Smooth muscle cell (in vitro differentiated cells): ENCODE measurements around the gene CHST3. TPM values are rescaled to one million over a fixed set of nuclear protein-coding genes. Genes with fewer than 3 reads are reported as not detected.

ENCODE experiments used
- DNase-seq: peaks from one replicate; lab custom pipeline; 2025; ENCODE audit not compliant: unreplicated experiment; lab: John Stamatoyannopoulos, UW
- H2AFZ ChIP-seq: fragments of 200-600 bp; sonication (generic); 2 replicates; pipeline ENCODE4 v1.6.0; 2016; ENCODE audit warnings: antibody characterized with exemption, low read depth, mild to moderate bottlenecking
- H3F3A ChIP-seq: fragments of 200-600 bp; sonication (generic); 2 replicates; pipeline ENCODE4 v1.6.0; 2017; ENCODE audit warnings: antibody characterized with exemption, low read depth
- H3K27ac ChIP-seq: fragments of 200-600 bp; sonication (generic); 2 replicates; pipeline ENCODE4 v1.5.1; 2016; ENCODE audit warnings: low read depth, mild to moderate bottlenecking
- H3K27me3 ChIP-seq: fragments of 200-600 bp; sonication (generic); 2 replicates; pipeline ENCODE4 v1.6.1; 2016; ENCODE audit warnings: low read depth, mild to moderate bottlenecking
- H3K36me3 ChIP-seq: fragments of 200-600 bp; sonication (generic); 2 replicates; pipeline ENCODE4 v1.5.1; 2016; ENCODE audit warnings: low read depth
- H3K4me1 ChIP-seq: fragments of 200-600 bp; sonication (generic); 2 replicates; pipeline ENCODE4 v1.5.1; 2016; ENCODE audit warnings: low read depth
- H3K4me2 ChIP-seq: fragments of 200-600 bp; sonication (generic); 2 replicates; pipeline ENCODE4 v1.6.0; 2016; ENCODE audit warnings: mild to moderate bottlenecking
- H3K4me3 ChIP-seq: fragments of 200-600 bp; sonication (generic); 2 replicates; pipeline ENCODE4 v1.5.1; 2016; ENCODE audit warnings: mild to moderate bottlenecking
- H3K79me2 ChIP-seq: fragments of 200-600 bp; sonication (generic); 2 replicates; pipeline ENCODE4 v1.6.0; 2016; ENCODE audit warnings: low read depth, mild to moderate bottlenecking
- H3K9ac ChIP-seq: fragments of 200-600 bp; sonication (generic); 2 replicates; pipeline ENCODE4 v1.6.0; 2016; ENCODE audit warnings: low read depth
- H3K9me3 ChIP-seq: fragments of 200-600 bp; sonication (generic); replicated peaks from 2 replicates; pipeline ENCODE4 v1.5.1; 2016; ENCODE audit warnings: low read depth
- H4K20me1 ChIP-seq: fragments of 200-600 bp; sonication (generic); 2 replicates; pipeline ENCODE4 v1.6.0; 2016; ENCODE audit warnings: low read depth
- WGBS: methylation state at CpG from one replicate; pipeline ENCODE4 v1.1.7; 2016; ENCODE audit warnings: low lambda C conversion rate; 5-methylcytosine and 5-hydroxymethylcytosine counted together
- polyA plus RNA-seq: library from polyadenylated mRNA; unstranded; fragments of >200 nt; fragmentation: Nextera tagmentation; extraction: Ambion mirVana; gene quantifications from 2 replicates; pipeline ENCODE4 v1.2.1, GENCODE V29; 2016
- total RNA-seq: library from RNA; depleted of rRNA; stranded (reverse); fragments of >200 nt; gene quantifications from 2 replicates; pipeline ENCODE4 v1.2.3, GENCODE V29; 2014
- TF ChIP-seq, protein P1 (sequence below): fragments of 200-600 bp; sonication (generic); IDR thresholded peaks from 2 replicates; pipeline ENCODE4 v1.5.1; 2017; ENCODE audit warnings: borderline replicate concordance, mild to moderate bottlenecking, antibody characterized with exemption; ENCODE audit not compliant: insufficient read depth, poor library complexity, severe bottlenecking

Gene CHST3
- total and polyA plus RNA-seq, 2 experiments from 2014 or later: 7.0 to 10.6 TPM

DNA sequence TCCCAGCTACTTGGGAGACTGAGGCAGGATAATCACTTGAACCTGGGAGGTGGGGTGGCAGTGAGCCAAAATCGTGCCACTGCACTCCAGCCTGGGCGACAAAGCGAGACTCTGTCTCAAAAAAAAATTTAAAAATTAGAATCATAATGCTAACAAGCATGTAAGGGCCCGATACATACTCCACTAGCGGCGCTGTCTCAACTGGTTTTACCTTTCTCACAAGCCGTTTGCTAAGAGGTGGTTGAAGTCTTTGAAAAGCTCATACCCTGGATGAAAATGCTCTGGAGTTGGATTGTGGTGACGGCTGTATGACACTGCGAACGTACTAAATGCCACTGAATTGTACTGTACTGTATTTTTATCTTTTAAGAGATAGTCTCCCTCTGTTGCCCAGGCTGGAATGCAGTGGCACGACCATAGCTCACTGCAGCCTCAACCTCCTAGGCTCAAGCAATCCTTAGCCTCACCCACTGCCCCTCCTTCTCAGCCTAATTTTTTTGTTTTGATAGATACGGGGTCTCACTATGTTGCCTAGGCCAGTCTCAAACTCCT, 94.2 kb downstream of the CHST3 start:
- WGBS: 88% methylated on average over 12 of the region's 12 CpGs
- no peaks in the 10 kb centered on the region for H3K27me3 ChIP-seq
- H3K9me3 ChIP-seq: no peaks in the 10 kb centered on the region
- TF ChIP-seq, protein P1, sequence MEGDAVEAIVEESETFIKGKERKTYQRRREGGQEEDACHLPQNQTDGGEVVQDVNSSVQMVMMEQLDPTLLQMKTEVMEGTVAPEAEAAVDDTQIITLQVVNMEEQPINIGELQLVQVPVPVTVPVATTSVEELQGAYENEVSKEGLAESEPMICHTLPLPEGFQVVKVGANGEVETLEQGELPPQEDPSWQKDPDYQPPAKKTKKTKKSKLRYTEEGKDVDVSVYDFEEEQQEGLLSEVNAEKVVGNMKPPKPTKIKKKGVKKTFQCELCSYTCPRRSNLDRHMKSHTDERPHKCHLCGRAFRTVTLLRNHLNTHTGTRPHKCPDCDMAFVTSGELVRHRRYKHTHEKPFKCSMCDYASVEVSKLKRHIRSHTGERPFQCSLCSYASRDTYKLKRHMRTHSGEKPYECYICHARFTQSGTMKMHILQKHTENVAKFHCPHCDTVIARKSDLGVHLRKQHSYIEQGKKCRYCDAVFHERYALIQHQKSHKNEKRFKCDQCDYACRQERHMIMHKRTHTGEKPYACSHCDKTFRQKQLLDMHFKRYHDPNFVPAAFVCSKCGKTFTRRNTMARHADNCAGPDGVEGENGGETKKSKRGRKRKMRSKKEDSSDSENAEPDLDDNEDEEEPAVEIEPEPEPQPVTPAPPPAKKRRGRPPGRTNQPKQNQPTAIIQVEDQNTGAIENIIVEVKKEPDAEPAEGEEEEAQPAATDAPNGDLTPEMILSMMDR: no peak
- DNase-seq: no peak
- H3K27ac ChIP-seq: no peak overlapping the region
- no peak overlapping the region for H2AFZ ChIP-seq
- H3K4me1 ChIP-seq: no peaks in the 10 kb centered on the region
- H3K9ac ChIP-seq: no peak overlapping the region
- H4K20me1 ChIP-seq: no peaks in the 10 kb centered on the region
- H3K79me2 ChIP-seq: no peaks in the 10 kb centered on the region
- no peaks in the 10 kb centered on the region for H3F3A ChIP-seq
- no peak overlapping the region for H3K4me2 ChIP-seq
- no peak overlapping the region for H3K4me3 ChIP-seq
- no peaks in the 10 kb centered on the region for H3K36me3 ChIP-seq

DNA sequence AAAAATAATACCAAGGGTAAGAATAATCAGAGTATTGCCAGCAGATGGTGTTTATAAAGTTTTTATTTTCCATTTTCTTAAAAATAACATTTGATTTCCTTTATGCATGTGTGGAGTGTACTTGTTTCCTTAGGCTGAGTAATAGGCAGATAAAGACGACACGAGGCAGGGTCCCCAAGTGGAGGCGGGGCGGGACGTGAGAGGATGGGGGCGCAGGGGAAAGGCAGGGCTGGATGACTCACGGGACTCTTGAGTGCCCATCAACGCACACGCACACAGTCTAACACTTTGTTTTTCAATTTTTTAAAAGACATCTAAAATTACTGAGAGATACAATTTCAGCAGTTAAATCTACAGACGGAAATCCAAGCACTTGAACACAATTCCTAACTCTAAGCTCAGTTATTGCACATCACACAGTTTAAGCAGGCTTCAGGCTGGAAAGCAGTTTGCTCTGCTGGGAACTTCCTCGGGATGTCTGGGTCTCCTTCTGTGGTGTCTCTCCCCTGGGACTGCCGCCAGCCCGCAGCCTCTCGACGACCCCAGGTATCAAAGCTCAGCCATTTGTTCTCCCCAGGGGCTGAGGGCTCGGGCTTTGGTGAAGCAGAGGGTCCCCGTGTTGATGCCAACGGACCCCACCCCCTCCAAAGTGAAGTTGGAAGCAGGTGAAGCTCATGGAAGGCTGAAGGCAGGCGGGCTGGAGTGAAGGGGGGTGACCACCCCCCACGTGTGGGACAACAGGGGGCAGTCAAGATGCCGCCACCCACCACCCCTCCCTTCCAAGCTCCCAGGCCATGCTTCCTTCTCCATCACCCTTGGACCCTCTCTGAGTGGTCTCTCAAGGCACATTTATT, 95.0 kb downstream of the CHST3 start:
- Histone ChIP-seq H3K4me3 (no peak overlapping the region), H3F3A (no peaks in the 10 kb centered on the region), H3K9me3 (no peaks in the 10 kb centered on the region), H3K79me2 (no peaks in the 10 kb centered on the region), H3K4me2 (no peak overlapping the region), H3K4me1 (no peaks in the 10 kb centered on the region), H2AFZ (no peak overlapping the region), H3K9ac (no peak overlapping the region), H3K36me3 (no peaks in the 10 kb centered on the region), H4K20me1 (no peaks in the 10 kb centered on the region), H3K27me3 (no peaks in the 10 kb centered on the region), H3K27ac (no peak overlapping the region)
- no peak for DNase-seq
- 73% methylated on average over 21 of the region's 21 CpGs for WGBS
- TF ChIP-seq, protein P1: no peak

DNA sequence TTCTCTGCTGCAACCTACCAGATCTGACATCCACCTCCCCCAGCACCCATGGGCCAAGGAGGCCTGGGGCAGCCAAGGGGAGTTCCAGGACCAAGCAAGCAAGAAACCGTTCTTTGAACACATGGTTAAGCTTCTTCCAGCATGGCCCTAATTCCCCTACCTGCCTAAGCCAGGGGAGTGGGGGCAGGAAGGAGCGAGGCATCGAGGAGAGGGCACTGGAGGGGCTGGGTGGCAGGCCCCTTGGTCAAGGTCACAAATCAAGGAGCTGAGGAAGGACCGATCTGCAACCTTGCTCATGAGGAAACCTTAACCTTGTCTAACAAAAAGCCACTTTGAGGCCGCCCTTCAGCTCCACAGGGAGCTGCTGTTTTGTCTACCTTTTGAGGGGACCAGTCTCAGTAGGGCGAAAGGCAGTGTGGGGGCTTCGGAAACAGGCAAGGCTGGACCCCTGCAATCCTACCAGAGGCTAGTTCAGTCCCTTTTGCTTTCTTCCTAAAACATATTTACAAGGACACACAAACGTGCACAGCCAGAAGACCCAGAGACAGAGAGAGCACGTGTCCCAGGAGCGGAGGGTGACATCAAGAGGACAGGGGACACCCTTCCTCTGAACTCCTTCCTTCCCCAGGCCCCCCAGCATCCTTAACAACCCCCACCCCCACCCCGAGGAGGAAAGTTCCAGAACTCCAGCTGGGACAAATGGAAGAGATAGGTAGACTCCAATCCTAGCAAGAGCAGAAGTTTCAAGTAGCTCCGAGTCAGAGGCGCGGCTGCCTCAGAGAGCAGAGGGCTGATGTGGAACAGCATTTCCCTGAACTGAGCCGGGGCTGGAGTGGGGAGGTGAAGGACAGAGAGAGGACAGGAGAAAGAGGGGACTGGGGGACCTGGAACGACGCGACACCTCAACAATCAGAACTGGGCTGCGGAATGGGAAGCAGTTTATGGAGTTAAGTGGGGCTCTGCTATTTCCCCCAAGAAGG, 95.9 kb downstream of the CHST3 start:
- H2AFZ ChIP-seq: no peak overlapping the region
- no peak overlapping the region for H3K4me2 ChIP-seq
- DNase-seq: no peak
- no peaks in the 10 kb centered on the region for H3F3A ChIP-seq
- no peak overlapping the region for H3K4me3 ChIP-seq
- no peak overlapping the region for H3K9ac ChIP-seq
- H3K79me2 ChIP-seq: no peaks in the 10 kb centered on the region
- no peaks in the 10 kb centered on the region for H4K20me1 ChIP-seq
- H3K27ac ChIP-seq: no peak overlapping the region
- WGBS: 85% methylated on average over 18 of the region's 19 CpGs
- H3K4me1 ChIP-seq: no peaks in the 10 kb centered on the region
- H3K27me3 ChIP-seq: no peaks in the 10 kb centered on the region
- TF ChIP-seq, protein P1: no peak
- no peaks in the 10 kb centered on the region for H3K9me3 ChIP-seq
- no peaks in the 10 kb centered on the region for H3K36me3 ChIP-seq
